AG10803 (cell line): ENCODE measurements around the gene SH3PXD2A.

ENCODE experiments used
- DNase-seq: peaks from one replicate; pipeline ENCODE4 v3.0.0; 2010; ENCODE audit warnings: low read depth
- H3K4me3 ChIP-seq: 2 replicates; pipeline ENCODE4 v1.5.1; 2011; ENCODE audit warnings: mild to moderate bottlenecking, low read length, control low read depth
- CTCF ChIP-seq: conservative IDR thresholded peaks from 2 replicates; pipeline ENCODE4 v1.5.1; 2011; ENCODE audit warnings: mild to moderate bottlenecking, low read length, control low read depth, inconsistent platforms

The SH3PXD2A gene

GRCh38 chr10:103716206-103717160, 138.9 kb downstream of the SH3PXD2A start:
- H3K4me3 ChIP-seq = no peak overlapping the region
- peak; percentile 20 for DNase-seq
- 0 out of 2 replicates have a peak, but pooled peaks have one; percentile 3 for TF ChIP-seq CTCF

- H3K4me3 ChIP-seq = no peak overlapping the region
- DNase-seq = peak; percentile 92
- TF ChIP-seq CTCF = no peak
These were observed 139.9 kb downstream of the SH3PXD2A start for GRCh38 chr10:103715430-103715829.

- TF ChIP-seq CTCF = no peak
These were observed 141.0 kb downstream of the SH3PXD2A start for GRCh38 chr10:103714232-103714891.

GRCh38 chr10:103713676-103714075, 141.7 kb downstream of the SH3PXD2A start:
- H3K4me3 ChIP-seq = no peak overlapping the region
- DNase-seq = no peak
- TF ChIP-seq CTCF = no peak

More at GRCh38 chr10:103714232-103714891, 141.0 kb downstream of the SH3PXD2A start:
- H3K4me3 ChIP-seq = no peak overlapping the region
- no peak for DNase-seq

GRCh38 chr10:103712898-103713498, 142.4 kb downstream of the SH3PXD2A start:
- TF ChIP-seq CTCF = peak; percentile 92
- H3K4me3 ChIP-seq = no peak overlapping the region
- peak; percentile 77 for DNase-seq

- DNase-seq = no peak
- no peak overlapping the region for H3K4me3 ChIP-seq
- TF ChIP-seq CTCF = no peak
These were observed 143.2 kb downstream of the SH3PXD2A start for GRCh38 chr10:103712146-103712545.
